Measurements from ENCODE around the gene ADGRG1. TPM values are rescaled to one million over a fixed set of nuclear protein-coding genes. Genes with fewer than 3 reads are reported as not detected.

Gene ADGRG1
- total and polyA plus RNA-seq, 2 experiments from 2014 or later: 45.9 to 58.0 TPM

DNA sequence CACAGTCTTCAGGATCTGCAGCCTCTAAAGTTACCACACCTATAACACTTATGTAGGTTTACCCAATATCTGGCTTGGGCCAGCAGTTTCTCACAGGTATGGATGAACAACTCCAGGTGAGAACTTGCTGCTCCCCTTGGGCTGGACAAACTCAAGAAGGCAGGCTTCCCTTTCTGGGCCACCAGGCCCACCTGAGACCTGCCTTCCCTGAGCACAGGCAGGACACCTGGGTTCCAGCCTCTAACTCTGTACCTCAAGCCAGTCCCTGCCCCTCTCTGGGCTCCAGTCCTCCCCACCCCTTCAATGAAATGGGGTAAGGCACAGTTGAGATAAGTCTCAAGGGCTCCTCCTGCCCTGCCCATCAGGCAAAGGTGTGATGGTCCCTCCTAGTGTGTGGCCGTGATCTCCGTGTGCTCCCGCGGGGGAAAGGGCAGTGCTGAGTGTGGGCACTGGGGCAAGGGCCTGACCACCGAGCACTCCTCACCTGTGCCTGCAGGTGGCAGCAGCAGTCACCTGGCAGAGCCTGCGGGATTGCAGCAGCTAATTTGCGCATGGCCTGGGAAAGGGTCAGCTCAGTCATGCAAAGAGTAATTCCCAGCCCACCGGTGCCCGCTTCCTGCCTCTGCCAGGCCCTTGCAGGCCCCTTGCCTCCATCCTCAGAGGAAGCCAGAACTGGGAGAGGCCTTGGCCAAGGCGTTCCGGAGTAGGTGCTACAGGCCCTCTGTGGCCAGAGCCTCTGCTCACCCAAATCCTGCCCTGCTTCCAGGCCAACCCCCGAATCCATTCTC is 28.2 kb upstream of the ADGRG1 start:
- Histone ChIP-seq H3K27ac (no peak overlapping the region), H3K4me1 (ENCODE audit: insufficient read depth) (no peaks in the 10 kb centered on the region), H3K4me3 (no peak overlapping the region), H3K4me2 (peak overlapping the region; percentile 38), H3K9me2 (replicated peaks; ENCODE audit: insufficient read depth) (no peaks in the 10 kb centered on the region), H4K20me1 (ENCODE audit: insufficient read depth, poor library complexity, severe bottlenecking) (no peaks in the 10 kb centered on the region), H2AFZ (no peak overlapping the region), H3K36me3 (replicated peaks; ENCODE audit: insufficient read depth, low read depth) (no peaks in the 10 kb centered on the region), H3K27me3 (no peaks in the 10 kb centered on the region), H3K9me3 (ENCODE audit: low read depth) (no peaks in the 10 kb centered on the region), H3K79me2 (peaks cover 6% of the 10 kb centered on the region)
- WGBS (ENCODE audit: low lambda C conversion rate, missing lambda C conversion rate): 18% methylated on average over 12 of the region's 12 CpGs
- peak; percentile 75 for DNase-seq (ENCODE audit: low spot score)
- TF ChIP-seq EZH2 (IDR thresholded peaks at IDR 0.05; ENCODE audit: borderline replicate concordance): no peak
- TF ChIP-seq, protein P1, sequence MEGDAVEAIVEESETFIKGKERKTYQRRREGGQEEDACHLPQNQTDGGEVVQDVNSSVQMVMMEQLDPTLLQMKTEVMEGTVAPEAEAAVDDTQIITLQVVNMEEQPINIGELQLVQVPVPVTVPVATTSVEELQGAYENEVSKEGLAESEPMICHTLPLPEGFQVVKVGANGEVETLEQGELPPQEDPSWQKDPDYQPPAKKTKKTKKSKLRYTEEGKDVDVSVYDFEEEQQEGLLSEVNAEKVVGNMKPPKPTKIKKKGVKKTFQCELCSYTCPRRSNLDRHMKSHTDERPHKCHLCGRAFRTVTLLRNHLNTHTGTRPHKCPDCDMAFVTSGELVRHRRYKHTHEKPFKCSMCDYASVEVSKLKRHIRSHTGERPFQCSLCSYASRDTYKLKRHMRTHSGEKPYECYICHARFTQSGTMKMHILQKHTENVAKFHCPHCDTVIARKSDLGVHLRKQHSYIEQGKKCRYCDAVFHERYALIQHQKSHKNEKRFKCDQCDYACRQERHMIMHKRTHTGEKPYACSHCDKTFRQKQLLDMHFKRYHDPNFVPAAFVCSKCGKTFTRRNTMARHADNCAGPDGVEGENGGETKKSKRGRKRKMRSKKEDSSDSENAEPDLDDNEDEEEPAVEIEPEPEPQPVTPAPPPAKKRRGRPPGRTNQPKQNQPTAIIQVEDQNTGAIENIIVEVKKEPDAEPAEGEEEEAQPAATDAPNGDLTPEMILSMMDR (IDR thresholded peaks at IDR 0.05; ENCODE audit: poor library complexity): peak; percentile 70
- no peak for TF ChIP-seq EZH2phosphoT487 (IDR thresholded peaks at IDR 0.05; ENCODE audit: low read depth, severe bottlenecking, unreplicated experiment)

DNA sequence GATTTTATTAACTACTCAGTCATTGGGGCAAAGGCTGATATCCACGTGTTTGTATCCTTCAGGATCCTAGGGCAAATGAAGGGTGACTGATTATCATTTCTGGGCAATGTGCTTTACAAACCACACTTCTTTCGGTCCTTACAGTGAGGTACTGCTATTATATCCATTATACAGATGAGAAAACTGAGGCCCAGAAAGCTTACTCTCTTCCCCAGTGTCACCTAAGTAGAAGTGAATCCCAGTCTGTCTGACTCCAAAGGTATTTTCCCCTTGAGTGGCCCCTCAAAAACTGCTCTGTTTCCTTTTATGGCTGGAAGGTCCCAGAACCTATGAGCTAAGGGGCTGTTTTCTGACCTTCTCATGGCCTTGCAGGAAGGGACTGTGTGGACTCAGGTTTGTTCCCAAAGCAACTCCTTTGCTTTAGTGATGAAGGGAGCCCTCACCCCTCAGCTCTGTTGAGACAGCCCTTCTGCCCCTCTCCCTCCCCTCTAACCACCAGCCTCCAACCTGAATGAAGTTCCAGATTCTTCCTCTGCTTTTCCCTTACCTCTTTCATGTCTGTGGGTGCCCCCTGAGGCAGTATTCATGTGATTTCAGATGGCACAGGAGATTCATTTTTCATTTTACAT is 27.4 kb upstream of the ADGRG1 start:
- 84% methylated on average over 2 of the region's 2 CpGs for WGBS (ENCODE audit: low lambda C conversion rate, missing lambda C conversion rate)
- H3K27ac ChIP-seq: no peak overlapping the region

DNA sequence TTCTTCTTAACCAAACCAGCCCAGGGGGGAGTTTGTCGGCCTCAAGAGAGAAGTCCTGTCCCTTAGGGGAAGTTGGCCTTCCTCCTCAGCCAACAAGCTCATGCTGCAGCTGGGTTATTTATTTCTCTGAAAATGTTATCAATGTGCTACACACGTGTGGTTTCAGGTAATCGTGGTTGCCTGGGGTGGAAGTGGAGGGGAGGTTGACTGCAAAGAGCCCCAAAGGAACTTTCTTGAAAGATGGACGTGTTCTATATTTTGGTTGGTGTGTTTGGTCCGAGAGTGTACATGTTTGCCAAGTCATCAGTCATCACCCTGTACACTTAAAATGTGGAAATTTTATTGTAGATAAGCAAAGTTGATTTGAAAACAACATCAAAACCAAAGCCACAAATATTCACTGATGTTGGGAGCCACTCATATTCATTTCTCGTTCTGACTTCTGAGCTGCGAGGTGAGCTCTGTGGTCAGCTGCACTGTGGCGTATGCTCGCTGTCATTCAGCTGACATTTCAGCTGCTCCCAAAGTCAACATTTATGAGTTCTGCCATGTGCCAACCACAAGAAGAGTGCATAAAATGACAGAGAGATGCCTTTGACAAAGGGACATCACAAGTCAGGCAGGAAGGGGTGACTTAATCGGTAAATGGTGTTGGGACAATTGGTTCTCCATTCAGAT is 26.5 kb upstream of the ADGRG1 start:
- H3K36me3 ChIP-seq (replicated peaks; ENCODE audit: insufficient read depth, low read depth): no peaks in the 10 kb centered on the region
- H4K20me1 ChIP-seq (ENCODE audit: insufficient read depth, poor library complexity, severe bottlenecking): no peaks in the 10 kb centered on the region
- H3K9me2 ChIP-seq (replicated peaks; ENCODE audit: insufficient read depth): no peaks in the 10 kb centered on the region
- DNase-seq (ENCODE audit: low spot score): no peak
- no peak overlapping the region for H2AFZ ChIP-seq
- no peaks in the 10 kb centered on the region for H3K27me3 ChIP-seq
- no peak overlapping the region for H3K4me3 ChIP-seq
- H3K4me1 ChIP-seq (ENCODE audit: insufficient read depth): peaks cover 5% of the 10 kb centered on the region
- H3K4me2 ChIP-seq: no peak overlapping the region
- peaks cover 15% of the 10 kb centered on the region for H3K79me2 ChIP-seq
- H3K9me3 ChIP-seq (ENCODE audit: low read depth): no peaks in the 10 kb centered on the region
- WGBS (ENCODE audit: low lambda C conversion rate, missing lambda C conversion rate): 84% methylated on average over 10 of the region's 10 CpGs
- H3K27ac ChIP-seq: no peak overlapping the region
- TF ChIP-seq EZH2 (IDR thresholded peaks at IDR 0.05; ENCODE audit: borderline replicate concordance) (no peak), EZH2phosphoT487 (IDR thresholded peaks at IDR 0.05; ENCODE audit: low read depth, severe bottlenecking, unreplicated experiment) (no peak)
- TF ChIP-seq, protein P1 (IDR thresholded peaks at IDR 0.05; ENCODE audit: poor library complexity): no peak

More for the DNA sequence above, 27.4 kb upstream of the ADGRG1 start:
- TF ChIP-seq, protein P1 (IDR thresholded peaks at IDR 0.05; ENCODE audit: poor library complexity): no peak
- TF ChIP-seq EZH2phosphoT487 (IDR thresholded peaks at IDR 0.05; ENCODE audit: low read depth, severe bottlenecking, unreplicated experiment) (no peak), EZH2 (IDR thresholded peaks at IDR 0.05; ENCODE audit: borderline replicate concordance) (no peak)
- Histone ChIP-seq H2AFZ (no peak overlapping the region), H3K9me3 (ENCODE audit: low read depth) (no peaks in the 10 kb centered on the region), H3K4me1 (ENCODE audit: insufficient read depth) (no peaks in the 10 kb centered on the region), H3K4me2 (no peak overlapping the region), H3K9me2 (replicated peaks; ENCODE audit: insufficient read depth) (no peaks in the 10 kb centered on the region), H3K79me2 (peaks cover 14% of the 10 kb centered on the region), H4K20me1 (ENCODE audit: insufficient read depth, poor library complexity, severe bottlenecking) (no peaks in the 10 kb centered on the region), H3K36me3 (replicated peaks; ENCODE audit: insufficient read depth, low read depth) (no peaks in the 10 kb centered on the region), H3K4me3 (no peak overlapping the region), H3K27me3 (no peaks in the 10 kb centered on the region)
- no peak for DNase-seq (ENCODE audit: low spot score)
